ENCODE measurements around the gene RASAL2.
"Not testable (repeated sequence)": the region's sequence is repeated elsewhere in the genome, so short reads cannot be mapped to it uniquely, and the experiment has no call there.

Gene RASAL2

GRCh38 chr1:178237121-178237520 lies 143.2 kb downstream of the RASAL2 start:
- DNase-seq (ENCODE audit: low spot score), result no peak

DNA sequence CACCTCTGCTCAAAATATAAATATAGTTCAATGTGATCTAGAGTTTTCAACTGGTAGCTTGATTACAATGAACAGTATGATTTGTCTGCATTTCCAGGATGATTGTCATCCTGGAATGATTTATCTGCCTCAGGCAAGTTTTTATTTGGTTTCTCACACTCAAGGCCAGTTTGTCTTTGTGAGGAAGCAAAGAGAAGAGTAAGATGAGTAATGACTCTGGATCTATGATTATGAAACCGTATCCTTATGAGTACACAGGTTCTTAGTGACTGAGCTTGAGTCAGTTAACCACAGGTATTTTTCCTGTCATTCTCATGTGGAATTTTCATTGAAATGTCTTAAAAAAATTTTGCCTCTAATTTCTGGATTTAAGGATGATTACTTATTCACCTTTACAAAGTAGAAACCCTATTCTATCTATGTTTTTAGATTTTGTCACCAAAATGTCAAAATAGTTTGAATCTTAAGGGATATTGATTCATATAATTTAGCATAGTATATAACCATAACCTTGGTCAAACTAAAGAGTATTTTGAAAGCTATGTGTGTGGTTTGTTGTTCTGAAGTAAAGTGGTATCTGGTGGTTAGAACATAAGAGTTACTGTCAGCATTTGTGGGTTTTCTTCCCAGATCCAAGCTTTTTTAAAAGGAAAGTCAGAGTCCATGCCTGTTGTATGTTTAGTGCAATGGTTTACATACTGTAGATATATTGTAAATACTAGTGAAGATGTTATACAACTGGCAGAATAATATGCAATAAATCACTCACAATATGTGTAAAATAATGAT lies 145.0 kb downstream of the RASAL2 start:
- DNase-seq (ENCODE audit: low spot score), result no peak

DNA sequence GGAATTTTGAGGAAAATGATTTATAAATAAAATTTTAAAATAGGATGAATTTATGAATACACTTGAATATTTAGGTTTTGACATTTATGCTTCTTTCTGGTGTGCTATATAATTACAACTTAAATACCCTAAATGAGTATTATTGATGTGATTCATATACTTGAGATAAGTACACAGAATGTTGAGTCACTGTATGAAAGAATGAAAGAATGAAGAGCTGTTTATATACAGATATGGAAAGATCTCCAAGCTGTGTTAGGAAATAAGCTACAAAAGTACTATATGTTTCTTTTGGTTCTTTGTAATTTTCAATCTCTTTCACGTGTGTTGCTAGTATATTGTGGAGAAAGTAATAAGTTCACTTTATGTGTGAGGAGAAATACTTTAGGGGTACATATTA lies 147.2 kb downstream of the RASAL2 start:
- DNase-seq (ENCODE audit: low spot score), result no peak

- DNase-seq (ENCODE audit: low spot score), result no peak
Observed at GRCh38 chr1:178241837-178242236, 147.9 kb downstream of the RASAL2 start.

- DNase-seq (ENCODE audit: low spot score), result peak; percentile 21
Observed at GRCh38 chr1:178243119-178243518, 149.2 kb downstream of the RASAL2 start.

DNA sequence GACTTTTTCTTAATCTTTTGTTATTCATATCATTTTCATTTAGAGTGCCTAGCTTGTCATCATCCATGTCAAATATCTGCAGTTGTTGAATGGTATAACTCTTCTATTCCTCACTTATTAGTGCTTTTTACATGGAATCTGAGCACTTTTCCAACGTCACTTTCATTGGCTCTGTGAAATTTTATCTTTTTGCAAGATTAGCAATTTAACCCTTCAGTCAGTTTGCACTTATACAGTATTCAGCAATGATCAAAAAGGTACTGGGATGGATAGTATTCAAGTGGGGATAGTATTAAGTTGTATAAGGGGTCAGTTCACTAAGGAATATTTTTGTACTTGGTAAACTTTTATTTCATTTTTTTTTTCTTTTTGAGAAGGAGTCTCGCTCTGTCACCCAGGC lies 150.0 kb downstream of the RASAL2 start:
- no peak for DNase-seq (ENCODE audit: low spot score)

DNA sequence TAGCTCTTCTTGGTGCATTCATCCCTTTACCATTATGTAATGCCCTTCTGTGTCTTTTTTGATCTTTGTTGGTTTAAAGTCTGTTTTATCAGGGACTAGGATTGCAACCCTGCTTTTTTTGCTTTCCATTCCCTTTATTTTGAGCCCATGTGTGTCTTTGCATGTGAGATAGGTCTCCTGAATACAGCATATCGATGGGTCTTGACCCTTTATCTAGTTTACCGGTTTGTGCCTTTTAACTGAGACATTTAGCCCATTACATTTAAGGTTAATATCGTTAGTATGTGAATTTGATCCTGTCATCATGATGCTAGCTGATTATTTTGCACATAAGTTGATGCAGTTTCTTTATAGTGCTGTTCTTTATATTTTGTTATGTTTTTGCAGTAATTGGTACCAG lies 154.4 kb downstream of the RASAL2 start:
- DNase-seq (ENCODE audit: low spot score), result not testable (repeated sequence)

DNA sequence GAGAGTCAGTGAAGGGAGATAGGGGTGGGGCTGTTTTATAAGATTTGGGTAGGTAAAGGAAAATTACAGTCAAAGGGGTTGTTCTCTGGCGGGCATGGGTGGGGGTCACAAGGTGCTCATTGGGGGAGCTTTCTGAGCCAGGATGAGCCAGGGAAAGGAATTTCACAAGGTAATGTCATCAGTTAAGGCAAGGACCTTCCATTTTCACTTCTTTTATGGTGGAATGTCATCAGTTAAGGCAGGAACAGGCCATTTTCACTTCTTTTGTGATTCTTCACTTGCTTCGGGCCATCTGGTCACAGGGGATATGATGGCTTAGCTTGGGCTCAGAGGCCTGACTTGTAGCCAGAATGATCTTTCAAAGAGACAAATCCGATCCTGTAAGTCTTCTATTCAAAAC lies 159.7 kb downstream of the RASAL2 start:
- DNase-seq (ENCODE audit: low spot score), result not testable (repeated sequence)

- DNase-seq (ENCODE audit: low spot score), result no peak
Observed at GRCh38 chr1:178254433-178254832, 160.5 kb downstream of the RASAL2 start.

- DNase-seq (ENCODE audit: low spot score), result no peak
Observed at GRCh38 chr1:178258536-178258935, 164.6 kb downstream of the RASAL2 start.

- no peak for DNase-seq (ENCODE audit: low spot score)
Observed at GRCh38 chr1:178262120-178262500, 168.2 kb downstream of the RASAL2 start.

DNA sequence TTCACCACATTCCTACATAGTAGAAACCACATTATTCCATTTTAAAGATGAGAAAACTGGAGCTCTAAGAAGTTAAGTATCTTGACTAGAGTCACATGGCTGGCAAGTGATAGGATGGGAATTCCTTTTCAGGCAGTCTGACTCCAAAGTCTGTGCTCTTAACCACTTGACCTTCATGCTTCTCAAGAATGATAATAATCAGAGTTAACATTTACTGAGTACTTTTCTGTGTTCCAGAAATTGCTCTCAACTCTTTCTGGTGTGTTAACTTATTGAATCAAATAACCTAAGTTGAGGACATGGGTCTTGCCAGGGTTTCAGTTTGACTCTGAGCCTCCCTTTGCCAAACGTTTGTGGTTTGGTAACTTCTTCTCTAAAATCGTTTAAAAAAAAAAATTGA lies 169.4 kb downstream of the RASAL2 start:
- no peak for DNase-seq (ENCODE audit: low spot score)

GRCh38 chr1:178266113-178266512 lies 172.2 kb downstream of the RASAL2 start:
- DNase-seq (ENCODE audit: low spot score), result no peak

- DNase-seq (ENCODE audit: low spot score), result no peak
Observed at GRCh38 chr1:178266619-178267066, 172.7 kb downstream of the RASAL2 start.

GRCh38 chr1:178267646-178268094 lies 173.8 kb downstream of the RASAL2 start:
- DNase-seq (ENCODE audit: low spot score), result no peak

GRCh38 chr1:178271471-178271870 lies 177.6 kb downstream of the RASAL2 start:
- no peak for DNase-seq (ENCODE audit: low spot score)

DNA sequence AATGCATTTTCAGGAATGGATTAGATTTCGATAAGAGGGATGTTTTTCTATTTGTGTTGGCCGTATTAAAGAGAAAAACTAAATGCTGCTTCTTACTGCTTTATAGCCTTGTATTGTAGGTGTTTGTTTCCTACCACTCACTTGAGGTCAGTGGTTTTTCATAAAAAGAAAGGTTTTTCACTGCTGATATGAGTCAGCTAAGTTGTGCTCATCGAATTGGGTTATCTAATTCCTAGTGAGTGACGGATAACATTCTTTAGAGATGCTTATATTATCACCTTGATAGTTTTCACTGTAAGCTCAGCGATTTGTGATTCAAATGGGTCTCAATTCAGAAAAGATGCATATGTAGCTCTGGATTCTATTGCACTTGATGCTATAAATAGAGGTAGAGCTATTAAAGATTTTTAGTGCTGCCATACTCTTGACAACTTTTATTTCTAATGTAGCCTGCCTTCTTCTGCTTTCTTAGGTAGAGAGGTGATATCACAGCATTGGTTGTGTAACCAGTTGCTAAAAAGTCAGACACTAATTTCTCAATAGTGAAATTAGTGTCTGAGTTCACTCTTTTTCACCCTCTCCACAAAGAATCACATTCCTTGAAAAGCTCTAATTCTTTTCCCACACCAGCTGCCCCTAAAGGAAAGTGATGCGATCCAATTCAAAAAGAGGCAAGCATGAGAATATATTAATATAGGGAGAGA lies 180.0 kb downstream of the RASAL2 start:
- no peak for DNase-seq (ENCODE audit: low spot score)

GRCh38 chr1:178275049-178275448 lies 181.1 kb downstream of the RASAL2 start:
- no peak for DNase-seq (ENCODE audit: low spot score)

DNA sequence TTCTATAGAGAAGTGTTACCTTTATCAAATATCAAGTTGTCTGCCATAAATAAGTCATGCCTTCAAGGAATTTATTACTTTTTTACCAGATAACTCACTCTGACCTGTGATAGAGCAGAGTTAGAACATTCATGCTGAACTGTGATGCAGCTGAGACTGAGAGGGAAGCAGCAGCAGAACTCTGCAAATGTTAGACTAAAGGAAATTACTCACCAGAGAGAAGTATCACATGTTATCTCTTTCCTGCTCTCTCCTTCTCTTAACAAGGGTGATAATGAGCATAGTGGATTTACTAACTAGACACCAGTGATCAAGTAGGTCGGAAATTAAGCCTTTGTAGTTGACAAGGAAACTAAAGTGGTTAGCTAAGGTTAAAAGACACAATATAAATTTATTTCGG lies 181.6 kb downstream of the RASAL2 start:
- no peak for DNase-seq (ENCODE audit: low spot score)

GRCh38 chr1:178277793-178278530 lies 184.1 kb downstream of the RASAL2 start:
- no peak for DNase-seq (ENCODE audit: low spot score)

- DNase-seq (ENCODE audit: low spot score), result no peak
Observed at GRCh38 chr1:178278916-178279686, 185.2 kb downstream of the RASAL2 start.

- DNase-seq (ENCODE audit: low spot score), result no peak
Observed at GRCh38 chr1:178282949-178283367, 189.1 kb downstream of the RASAL2 start.
